Measurements from ENCODE around the gene CTAG2.
"Not testable (repeated sequence)": the region's sequence is repeated elsewhere in the genome, so short reads cannot be mapped to it uniquely, and the experiment has no call there.

Gene CTAG2

GRCh38 chrX:154653413-154653812, at the start of gene CTAG2:
CTAG2 (minus strand) TSS chrX:154653579; CDS start chrX:154653515, 64 bp downstream.
- not testable (repeated sequence) for DNase-seq (ENCODE audit: low spot score)

GRCh38 chrX:154698630-154699248, 45.4 kb upstream of the CTAG2 start:
- no peak for DNase-seq (ENCODE audit: low spot score)

DNA sequence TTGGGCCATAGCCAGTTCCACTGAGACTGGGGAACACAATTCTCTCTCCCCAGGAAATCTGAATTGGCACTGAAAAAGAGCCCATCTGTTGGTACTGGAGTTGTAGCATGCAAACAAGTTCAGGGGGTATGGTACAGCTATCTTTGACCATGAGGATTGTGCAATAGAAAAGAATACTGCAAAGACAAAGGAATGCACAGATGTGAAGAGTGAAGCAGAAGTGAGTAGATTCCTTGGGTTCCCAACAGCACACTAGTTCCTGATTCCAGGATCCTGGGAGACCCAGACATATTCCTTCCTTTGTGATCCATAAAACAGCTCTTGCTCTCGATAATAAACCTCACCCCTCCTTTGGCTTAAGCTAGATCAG, 43.3 kb upstream of the CTAG2 start:
- DNase-seq (ENCODE audit: low spot score), result no peak

GRCh38 chrX:154695911-154696675, 42.7 kb upstream of the CTAG2 start:
- DNase-seq (ENCODE audit: low spot score), result no peak

- DNase-seq (ENCODE audit: low spot score), result no peak
Observed at GRCh38 chrX:154693394-154693793, 40.0 kb upstream of the CTAG2 start.

GRCh38 chrX:154690438-154690837, 37.1 kb upstream of the CTAG2 start:
- DNase-seq (ENCODE audit: low spot score), result not testable (repeated sequence)

DNA sequence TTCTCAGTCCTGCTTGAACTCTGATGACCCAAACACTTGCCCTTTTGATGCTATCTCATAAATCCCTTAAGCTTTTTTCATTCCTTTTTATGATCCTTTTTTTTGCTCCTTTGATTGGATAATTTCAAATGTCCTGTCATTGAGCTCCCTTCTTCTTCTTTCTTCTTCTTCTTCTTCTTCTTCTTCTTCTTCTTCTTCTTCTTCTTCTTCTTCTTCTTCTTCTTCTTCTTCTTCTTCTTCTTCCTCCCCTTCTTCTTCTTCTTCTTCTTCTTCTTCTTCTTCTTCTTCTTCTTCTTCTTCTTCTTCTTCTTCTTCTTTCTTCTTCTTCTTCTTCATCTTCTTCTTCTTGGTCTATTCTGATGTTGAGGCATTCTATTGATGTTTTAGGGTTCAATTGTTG, 18.7 kb upstream of the CTAG2 start:
- DNase-seq (ENCODE audit: low spot score), result not testable (repeated sequence)

GRCh38 chrX:154670848-154671247, 17.5 kb upstream of the CTAG2 start:
- not testable (repeated sequence) for DNase-seq (ENCODE audit: low spot score)

- no peak for DNase-seq (ENCODE audit: low spot score)
Observed at GRCh38 chrX:154661899-154662298, 8.5 kb upstream of the CTAG2 start.

- no peak for DNase-seq (ENCODE audit: low spot score)
Observed at GRCh38 chrX:154661170-154661569, 7.8 kb upstream of the CTAG2 start.

- no peak for DNase-seq (ENCODE audit: low spot score)
Observed at GRCh38 chrX:154660541-154660940, 7.2 kb upstream of the CTAG2 start.

DNA sequence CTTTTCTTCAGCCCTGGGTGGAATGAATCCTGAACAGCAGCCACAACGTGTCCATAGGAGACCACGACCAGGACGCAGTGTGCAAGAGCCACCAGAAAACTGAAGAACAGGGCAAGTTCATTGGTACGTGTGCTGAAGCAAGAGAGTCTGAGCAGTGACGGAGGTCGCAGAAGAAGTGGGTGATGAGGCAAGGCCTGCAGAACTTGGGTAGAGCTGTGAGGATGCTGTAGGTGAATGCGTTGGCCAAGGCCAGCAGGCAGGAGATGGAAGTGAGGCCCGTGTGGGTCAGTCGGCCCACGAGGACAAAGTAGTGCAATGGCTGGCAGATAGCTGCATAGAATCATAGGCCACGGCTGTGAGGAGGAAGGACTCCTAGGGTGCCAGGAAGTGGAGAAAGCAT, 5.6 kb upstream of the CTAG2 start:
- no peak for DNase-seq (ENCODE audit: low spot score)

DNA sequence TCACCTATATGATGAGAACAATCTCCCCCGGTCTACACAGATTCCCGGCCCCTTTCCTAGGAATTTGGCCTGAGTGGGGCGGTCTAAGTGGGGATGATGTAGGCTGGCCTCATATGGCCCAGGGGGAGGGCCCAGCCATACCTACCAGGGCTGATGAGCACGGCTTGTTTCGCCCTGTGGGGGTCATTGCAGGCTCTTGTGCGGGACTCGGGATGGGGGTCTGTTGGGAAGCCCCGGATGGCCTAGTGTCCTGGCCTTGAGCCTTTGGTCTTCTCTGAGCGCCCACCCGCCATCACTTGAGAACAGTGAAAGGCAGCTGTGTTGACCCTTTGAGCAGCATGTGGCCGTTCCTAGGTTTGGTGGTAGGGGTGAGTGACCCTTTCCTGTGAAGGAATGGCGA, 4.8 kb upstream of the CTAG2 start:
- DNase-seq (ENCODE audit: low spot score), result no peak

- no peak for DNase-seq (ENCODE audit: low spot score)
Observed at GRCh38 chrX:154657226-154657805, 3.9 kb upstream of the CTAG2 start.

DNA sequence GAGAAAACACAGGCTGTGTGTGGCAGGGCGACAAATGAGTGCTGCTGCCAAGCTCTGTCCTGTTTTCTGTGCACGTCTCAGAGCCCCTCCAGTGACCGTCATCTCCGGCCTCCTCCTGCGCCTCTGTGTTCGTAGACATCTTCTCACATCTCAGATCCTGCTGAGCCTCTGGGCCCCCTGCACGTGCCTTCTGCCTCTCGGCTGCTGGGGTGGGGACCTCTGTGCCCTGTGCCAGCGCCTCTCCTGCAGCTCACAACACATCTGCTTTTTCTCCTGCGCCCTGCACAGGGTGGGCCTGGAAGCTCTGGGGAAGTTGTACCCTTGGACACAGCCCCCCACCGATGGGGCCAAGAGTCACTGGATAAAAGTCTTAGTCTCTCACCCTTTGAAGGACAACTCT, 2.4 kb upstream of the CTAG2 start:
- DNase-seq (ENCODE audit: low spot score), result no peak

- DNase-seq (ENCODE audit: low spot score), result no peak
Observed at GRCh38 chrX:154655346-154655745, 2.0 kb upstream of the CTAG2 start.

DNA sequence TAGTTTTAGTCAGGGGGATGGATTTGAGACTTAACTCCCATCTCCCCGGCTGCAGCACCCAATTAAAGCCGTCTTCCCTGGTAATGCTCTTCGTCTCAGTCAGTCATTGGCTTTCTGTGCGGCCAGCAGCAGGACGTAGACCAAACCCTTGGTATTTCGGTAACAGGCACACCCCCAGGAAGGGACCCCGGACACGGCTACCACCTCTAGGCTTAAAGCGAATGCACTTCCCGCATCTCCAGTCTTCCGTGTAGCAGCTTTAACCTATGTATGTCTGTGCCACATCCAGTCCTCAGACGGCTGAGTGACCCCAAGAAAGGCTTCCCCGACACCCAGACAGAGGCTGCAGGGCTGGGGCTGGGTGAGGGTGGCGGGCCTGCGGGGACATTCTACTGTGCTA, 1.5 kb upstream of the CTAG2 start:
- no peak for DNase-seq (ENCODE audit: low spot score)

DNA sequence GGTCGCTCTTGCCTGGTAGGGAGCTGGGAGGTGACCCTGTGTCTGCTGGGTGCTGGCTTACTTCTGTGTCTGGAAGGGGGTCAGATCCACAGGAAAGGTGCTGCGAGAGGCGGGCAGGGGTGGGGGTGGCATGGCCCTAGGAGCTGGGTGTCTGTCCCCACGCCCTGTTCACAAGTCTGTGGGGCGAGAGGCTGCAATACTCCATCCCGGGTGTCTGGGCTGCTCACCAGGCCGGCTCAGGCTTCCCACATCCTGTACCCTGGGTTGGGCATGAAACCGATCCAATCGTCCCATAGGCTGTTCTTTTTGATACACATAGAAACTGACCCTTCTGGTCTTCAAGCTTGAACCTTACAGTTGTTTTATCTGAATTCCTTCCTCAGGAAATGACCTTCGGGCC, 993 bp upstream of the CTAG2 start:
- no peak for DNase-seq (ENCODE audit: low spot score)

DNA sequence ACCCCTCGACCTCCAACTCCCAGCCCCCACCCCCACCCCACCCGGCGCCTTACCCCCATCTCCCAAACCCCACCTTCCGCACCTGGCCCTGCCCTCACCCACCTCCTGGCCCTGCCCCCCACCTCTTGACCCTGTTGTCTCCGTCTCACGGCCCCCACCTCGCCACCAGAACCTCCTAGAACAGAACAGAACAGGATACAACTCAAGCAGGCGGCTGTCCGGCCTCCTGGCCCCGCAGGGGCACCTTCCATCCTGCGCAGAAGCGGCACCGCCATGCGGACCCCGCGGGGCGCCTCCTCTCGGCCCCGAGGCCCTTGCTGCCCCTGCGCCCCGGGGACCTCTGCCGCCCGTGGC, 354 bp downstream of the CTAG2 start:
- DNase-seq (ENCODE audit: low spot score), result no peak

- DNase-seq (ENCODE audit: low spot score), result no peak
Observed at GRCh38 chrX:154652311-154653047, 900 bp downstream of the CTAG2 start.

DNA sequence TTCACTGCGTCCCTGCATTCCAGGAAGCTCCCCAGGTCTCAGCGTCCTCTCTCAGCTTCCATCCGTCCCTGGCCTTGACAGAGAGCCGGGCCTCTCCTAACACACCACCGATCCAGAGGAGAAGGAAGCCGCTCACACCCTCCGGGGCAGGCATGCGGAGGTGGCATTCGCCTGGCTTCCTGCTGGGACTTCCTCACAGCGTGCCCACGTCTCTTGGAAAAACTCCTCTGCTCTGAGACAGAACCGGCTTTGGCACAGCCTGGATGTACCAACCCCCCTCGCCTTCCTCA, 3.2 kb downstream of the CTAG2 start:
- no peak for DNase-seq (ENCODE audit: low spot score)

- no peak for DNase-seq (ENCODE audit: low spot score)
Observed at GRCh38 chrX:154649503-154650220, 3.7 kb downstream of the CTAG2 start.
